ENCODE measurements around the gene CELSR2.
A peak's percentile ranks its signal among the peaks of the same experiment; 100 is the strongest.

CELSR2 gene

GRCh38 chr1:109252893-109253802 is 3.8 kb downstream of the CELSR2 start:
- no peak for DNase-seq

GRCh38 chr1:109253803-109254620 is 4.7 kb downstream of the CELSR2 start:
- DNase-seq: no peak

DNA sequence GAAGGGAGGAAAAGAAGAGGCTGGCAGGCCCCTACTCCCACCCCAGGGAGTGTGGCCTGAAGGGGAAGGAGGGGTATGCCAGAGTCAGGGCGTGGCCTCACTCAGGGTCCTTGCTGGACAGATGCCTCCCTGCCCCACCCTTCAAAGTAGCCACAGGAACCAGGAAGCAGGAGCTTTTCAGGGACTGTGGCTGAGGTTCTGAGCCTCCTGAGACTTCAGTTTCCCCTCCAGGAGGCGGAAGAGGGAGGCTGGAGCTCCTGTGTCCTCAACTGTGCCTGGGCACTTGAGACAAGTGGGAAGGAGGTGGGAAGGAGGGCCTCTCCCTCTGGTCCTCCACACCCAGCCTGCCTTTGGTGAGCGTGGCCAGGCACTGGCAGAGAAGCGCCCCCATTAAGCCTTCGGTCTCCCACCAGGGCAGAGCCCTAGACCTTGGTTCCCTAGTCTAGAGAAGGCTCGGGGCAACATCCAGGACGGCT is 5.3 kb downstream of the CELSR2 start:
- no peak for DNase-seq

DNA sequence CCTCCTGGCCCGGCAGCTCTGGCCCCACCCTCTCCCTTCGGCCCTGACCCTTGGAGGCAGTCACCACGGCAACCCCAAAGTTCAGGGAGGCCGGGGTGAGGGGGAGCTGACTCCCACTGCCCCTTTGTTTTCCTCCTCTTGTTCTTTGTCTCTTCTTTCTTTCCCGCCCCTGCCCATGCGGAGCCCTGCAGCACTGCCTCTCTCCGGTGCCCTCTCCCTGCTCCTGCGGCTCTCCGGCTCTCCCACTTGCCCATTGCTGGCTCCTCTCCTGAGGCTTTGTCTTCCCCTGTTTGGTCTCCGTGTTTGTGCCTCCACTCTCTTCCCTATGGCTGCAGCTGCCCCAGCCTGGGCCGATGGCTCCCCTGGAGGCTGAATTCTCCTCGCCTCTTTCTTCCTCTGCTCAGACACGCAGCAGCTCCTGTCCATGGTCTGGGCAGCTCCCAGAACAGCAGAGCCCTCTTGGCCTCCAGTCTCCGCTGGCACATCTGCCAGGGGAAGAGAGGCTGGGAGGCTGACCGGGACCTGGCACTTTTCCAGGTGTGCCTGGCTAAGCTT is 5.8 kb downstream of the CELSR2 start:
- no peak for DNase-seq

DNA sequence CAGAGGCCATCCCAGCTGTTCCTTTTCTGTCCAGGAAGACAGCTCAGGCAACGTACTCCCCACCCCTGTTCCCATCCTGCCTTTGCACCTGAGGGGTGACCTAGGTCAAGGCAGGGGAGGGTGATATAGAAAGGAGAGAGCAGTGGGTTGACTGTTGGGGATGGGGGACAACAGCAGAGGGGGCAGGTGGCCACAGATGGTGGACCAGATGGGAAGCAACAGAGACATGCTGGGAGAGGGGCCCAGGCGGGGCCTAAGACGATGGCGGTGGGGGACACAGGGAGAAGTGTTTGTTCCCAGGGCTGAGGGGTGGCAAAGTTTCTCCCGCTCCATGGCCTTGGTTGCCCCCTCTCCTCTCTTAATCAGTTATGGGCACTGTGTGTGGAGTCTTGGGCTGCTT is 6.3 kb downstream of the CELSR2 start:
- no peak for DNase-seq

GRCh38 chr1:109256085-109256484 is 6.7 kb downstream of the CELSR2 start:
- no peak for DNase-seq

- DNase-seq: no peak
These were observed 7.8 kb downstream of the CELSR2 start for GRCh38 chr1:109256971-109257681.

DNA sequence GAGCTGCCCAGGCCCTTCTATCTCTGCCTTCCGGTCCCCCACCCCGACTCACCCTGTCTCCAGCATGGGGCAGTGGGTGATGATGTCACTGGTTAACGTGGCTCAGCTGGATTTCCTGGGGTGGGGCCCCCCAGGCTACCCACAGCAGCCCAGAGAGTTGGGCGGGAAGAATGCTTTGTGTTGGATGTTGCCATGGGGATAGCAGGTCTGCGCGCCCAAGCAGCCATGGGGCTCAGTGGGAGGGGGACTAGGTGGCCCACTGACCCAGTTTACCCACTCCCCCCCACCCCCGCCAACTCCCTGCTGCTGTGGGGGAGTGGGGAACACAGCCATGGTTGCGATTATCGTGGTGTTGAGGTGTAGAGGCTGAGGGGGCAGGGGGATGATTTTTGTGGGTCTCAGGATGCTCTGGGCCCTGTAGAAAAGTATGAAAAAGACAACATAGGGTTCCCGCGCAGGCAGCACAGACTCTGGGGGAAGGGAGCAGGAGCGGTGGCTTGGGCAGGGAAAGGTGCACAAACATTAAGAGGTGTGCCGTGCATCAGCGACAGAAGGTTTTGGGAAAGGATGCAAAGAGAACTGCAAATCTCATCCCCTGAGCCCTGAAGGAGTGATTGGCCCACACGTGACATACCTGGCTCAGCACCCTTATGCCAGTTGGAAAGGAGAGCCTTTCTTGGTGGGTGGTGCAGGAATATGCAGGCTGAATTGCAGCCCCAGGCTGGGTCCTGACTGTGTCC is 8.5 kb downstream of the CELSR2 start:
- DNase-seq: no peak

GRCh38 chr1:109258481-109259466 is 9.4 kb downstream of the CELSR2 start:
- no peak for DNase-seq

- DNase-seq: no peak
These were observed 10.6 kb downstream of the CELSR2 start for GRCh38 chr1:109259674-109260557.

- no peak for DNase-seq
These were observed 11.7 kb downstream of the CELSR2 start for GRCh38 chr1:109261006-109261405.

DNA sequence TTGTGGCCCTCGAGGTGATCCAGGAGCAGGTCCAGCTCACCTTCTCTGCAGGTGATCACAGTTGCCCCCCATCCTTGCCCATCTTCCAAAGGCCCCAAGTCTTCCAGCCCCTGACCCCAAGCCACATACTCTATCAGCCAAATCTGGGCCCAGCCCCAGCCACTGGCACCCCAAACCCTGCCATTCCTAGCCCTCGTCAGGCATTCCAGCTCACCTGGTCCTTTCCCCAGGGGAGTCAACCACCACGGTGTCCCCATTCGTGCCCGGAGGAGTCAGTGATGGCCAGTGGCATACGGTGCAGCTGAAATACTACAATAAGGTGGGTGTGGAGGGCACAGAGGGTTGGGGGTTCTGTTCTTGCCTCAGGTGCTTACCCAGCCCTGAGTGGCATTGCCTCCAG is 12.2 kb downstream of the CELSR2 start:
- DNase-seq: no peak

DNA sequence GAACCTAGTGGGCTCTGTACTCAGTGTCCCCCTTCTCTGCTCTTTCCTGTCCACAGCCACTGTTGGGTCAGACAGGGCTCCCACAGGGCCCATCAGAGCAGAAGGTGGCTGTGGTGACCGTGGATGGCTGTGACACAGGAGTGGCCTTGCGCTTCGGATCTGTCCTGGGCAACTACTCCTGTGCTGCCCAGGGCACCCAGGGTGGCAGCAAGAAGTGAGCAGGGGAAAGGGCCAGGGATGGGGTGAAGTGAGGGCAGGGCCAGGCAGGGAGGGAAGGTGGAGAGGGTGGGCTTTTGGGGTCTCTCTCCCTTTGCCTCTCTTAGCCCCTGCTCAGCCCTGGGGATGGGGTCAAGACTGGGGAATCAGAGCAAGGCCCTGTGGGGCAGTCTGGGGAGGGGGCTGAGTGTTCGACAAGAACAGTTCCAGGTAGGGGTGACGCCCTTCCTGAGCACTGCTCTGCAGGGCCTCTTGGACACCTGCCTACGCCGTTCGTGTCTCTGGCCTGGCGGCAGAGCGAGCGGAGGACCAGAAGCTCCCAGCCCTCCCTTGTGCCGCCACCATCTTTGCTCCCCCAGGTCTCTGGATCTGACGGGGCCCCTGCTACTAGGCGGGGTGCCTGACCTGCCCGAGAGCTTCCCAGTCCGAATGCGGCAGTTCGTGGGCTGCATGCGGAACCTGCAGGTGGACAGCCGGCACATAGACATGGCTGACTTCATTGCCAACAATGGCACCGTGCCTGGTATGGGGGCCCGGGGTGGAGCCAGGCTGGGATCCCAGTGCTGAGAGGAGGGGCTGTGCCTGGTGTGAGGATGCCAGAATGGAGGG is 13.1 kb downstream of the CELSR2 start:
- DNase-seq: no peak

GRCh38 chr1:109263234-109263596 is 13.9 kb downstream of the CELSR2 start:
- DNase-seq: no peak

DNA sequence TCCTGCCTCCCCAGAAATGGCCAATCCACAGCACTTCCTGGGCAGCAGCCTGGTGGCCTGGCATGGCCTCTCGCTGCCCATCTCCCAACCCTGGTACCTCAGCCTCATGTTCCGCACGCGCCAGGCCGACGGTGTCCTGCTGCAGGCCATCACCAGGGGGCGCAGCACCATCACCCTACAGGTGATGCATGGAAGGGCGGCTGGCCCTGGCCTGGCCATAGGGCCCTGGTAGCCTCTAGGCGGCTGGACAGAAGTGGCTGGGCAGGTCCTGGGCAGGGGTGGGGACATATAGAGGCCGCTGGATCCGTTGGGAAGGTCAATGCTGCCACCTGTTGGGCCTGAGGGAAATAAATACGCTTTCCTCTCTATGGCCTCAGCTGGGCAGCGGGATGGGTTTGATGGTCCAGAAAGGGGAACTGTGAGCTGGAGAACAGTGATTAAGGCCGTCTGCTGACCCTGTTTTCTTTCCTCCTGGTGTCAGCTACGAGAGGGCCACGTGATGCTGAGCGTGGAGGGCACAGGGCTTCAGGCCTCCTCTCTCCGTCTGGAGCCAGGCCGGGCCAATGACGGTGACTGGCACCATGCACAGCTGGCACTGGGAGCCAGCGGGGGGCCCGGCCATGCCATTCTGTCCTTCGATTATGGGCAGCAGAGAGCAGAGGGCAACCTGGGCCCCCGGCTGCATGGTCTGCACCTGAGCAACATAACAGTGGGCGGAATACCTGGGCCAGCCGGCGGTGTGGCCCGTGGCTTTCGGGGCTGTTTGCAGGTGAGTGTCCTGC is 14.4 kb downstream of the CELSR2 start:
- DNase-seq: peak; percentile 58 to 76 (median 64)

DNA sequence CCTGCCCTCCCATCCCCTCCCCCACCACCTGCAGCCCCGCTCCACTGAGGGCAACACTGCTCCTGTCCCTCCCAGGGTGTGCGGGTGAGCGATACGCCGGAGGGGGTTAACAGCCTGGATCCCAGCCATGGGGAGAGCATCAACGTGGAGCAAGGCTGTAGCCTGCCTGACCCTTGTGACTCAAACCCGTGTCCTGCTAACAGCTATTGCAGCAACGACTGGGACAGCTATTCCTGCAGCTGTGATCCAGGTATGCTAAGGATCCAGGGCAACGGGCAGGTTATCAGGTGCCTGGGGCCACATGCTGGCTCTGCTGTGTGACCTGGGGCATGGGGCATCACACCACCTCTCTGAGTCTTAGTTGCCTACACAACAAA is 15.0 kb downstream of the CELSR2 start:
- no peak for DNase-seq

DNA sequence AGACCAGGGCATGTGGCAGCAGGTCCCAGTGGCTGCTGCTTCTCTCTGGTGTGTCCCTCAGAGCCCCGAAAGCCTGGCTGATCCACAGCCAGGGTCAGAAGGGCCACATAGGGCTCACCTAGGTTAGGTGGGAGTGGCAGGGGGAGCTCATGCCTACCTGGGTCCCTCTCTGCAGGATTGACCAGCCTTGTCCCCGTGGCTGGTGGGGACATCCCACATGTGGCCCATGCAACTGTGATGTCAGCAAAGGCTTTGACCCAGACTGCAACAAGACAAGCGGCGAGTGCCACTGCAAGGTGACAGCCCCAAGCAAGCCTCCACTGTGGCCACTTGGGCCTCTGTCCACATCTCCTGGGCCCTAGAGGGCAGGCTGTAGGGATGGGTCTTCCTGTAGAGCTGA is 15.7 kb downstream of the CELSR2 start:
- no peak for DNase-seq

DNA sequence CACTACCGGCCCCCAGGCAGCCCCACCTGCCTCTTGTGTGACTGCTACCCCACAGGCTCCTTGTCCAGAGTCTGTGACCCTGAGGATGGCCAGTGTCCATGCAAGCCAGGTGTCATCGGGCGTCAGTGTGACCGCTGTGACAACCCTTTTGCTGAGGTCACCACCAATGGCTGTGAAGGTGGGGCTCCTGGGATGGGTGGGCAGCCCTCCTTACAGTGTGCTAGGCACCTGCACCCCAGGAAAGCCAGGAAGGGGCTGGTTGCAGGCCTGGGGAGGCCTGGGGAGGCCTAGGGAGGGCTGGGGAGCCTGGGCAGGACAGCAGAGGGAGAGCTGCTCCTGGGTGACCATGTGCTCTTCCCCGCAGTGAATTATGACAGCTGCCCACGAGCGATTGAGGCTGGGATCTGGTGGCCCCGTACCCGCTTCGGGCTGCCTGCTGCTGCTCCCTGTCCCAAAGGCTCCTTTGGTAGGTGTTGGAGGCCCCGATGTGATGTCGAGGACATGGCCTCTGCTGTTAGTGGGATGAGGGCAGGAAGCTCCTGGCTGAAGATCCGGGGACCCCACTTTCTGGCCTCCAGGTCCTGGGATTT is 16.5 kb downstream of the CELSR2 start:
- DNase-seq: no peak

Measured in activated CD4-positive, CD25-positive, alpha-beta regulatory T cell (primary cell).